GM12878 (cell line): ENCODE data around the gene PNMA8B. TPM values are rescaled to one million over a fixed set of nuclear protein-coding genes. Genes with fewer than 3 reads are reported as not detected.

Source experiments
- ATAC-seq: fragments of 200-7000 bp; cut with Tn5 transposase; 3 replicates; pipeline ENCODE4 v1.9.1; 2020; ENCODE audit warnings: mild to moderate bottlenecking, moderate library complexity
- BruUV-seq: library from RNA; stranded (reverse); fragments of 400-500 nt; replicated peaks from 2 replicates; lab custom pipeline; 2021; lab: Mats Ljungman, UMichigan
- CTCF ChIA-PET: fragments of 300-600 bp; sonication (Branson Sonifier 250); formaldehyde crosslinking; extraction: SDS; loops from one replicate; lab custom pipeline; 2021; ENCODE audit warnings: inconsistent platforms; lab: Yijun Ruan, JAX
- POLR2A ChIA-PET: fragments of 350-600 bp; formaldehyde crosslinking; extraction: SDS; loops from one replicate; lab custom pipeline; 2021; ENCODE audit warnings: inconsistent platforms; lab: Charles Lee
- RAD21 ChIA-PET: fragments of 300-600 bp; sonication (Branson Sonifier 250); formaldehyde crosslinking; loops from one replicate; lab custom pipeline; 2023; ENCODE audit warnings: antibody characterized with exemption; ENCODE audit not compliant: unreplicated experiment; lab: Charles Lee
- SMC1A ChIA-PET: fragments of 300-600 bp; sonication (Branson Sonifier 250); formaldehyde crosslinking; loops from one replicate; lab custom pipeline; 2023; ENCODE audit not compliant: unreplicated experiment, uncharacterized antibody; lab: Charles Lee
- DNase-seq: peaks from one replicate; pipeline ENCODE4 v3.0.0-alpha.2; 2011; ENCODE audit warnings: low read depth, low spot score
- FAIRE-seq: peaks from 3 replicates; lab custom pipeline; 2011; peaks lifted over from hg19 to GRCh38; lab: Jason Lieb, UNC
- H2AFZ ChIP-seq: 2 replicates; pipeline ENCODE4 v1.6.0; 2011; ENCODE audit warnings: low read depth, low read length, control low read depth; ENCODE audit not compliant: control insufficient read depth
- H3K27ac ChIP-seq: 2 replicates; pipeline ENCODE4 v1.5.1; 2011; ENCODE audit warnings: control low read depth; ENCODE audit not compliant: control insufficient read depth, insufficient read depth
- H3K27me3 ChIP-seq, 2 experiments: replicated peaks in 1 of 2; 2 replicates each; pipeline versions ENCODE4 v1.6.0 to v1.6.1; 2011; ENCODE audit warnings: low read length in 1 of 2; ENCODE audit not compliant: control insufficient read depth in 2 of 2, insufficient read depth in 2 of 2
- H3K36me3 ChIP-seq, 2 experiments: 2 replicates each; pipeline ENCODE4 v1.5.1; 2011; ENCODE audit warnings: low read length in 1 of 2; ENCODE audit not compliant: control insufficient read depth in 2 of 2, insufficient read depth in 2 of 2
- H3K4me1 ChIP-seq: 2 replicates; pipeline ENCODE4 v1.6.1; 2011; ENCODE audit warnings: mild to moderate bottlenecking, low read length, moderate library complexity, mixed read lengths; ENCODE audit not compliant: control insufficient read depth, insufficient read depth
- H3K4me2 ChIP-seq: 2 replicates; pipeline ENCODE4 v1.6.0; 2011; ENCODE audit warnings: control low read depth; ENCODE audit not compliant: control insufficient read depth, insufficient read depth
- H3K4me3 ChIP-seq: fragments of 200-600 bp; sonication (generic); 2 replicates; pipeline ENCODE4 v1.5.1; 2016
- H3K79me2 ChIP-seq: 2 replicates; pipeline ENCODE4 v1.6.0; 2011; ENCODE audit warnings: low read length; ENCODE audit not compliant: control insufficient read depth, insufficient read depth
- H3K9ac ChIP-seq: 2 replicates; pipeline ENCODE4 v1.8.0; 2011; ENCODE audit warnings: low read length, control low read depth, mixed read lengths; ENCODE audit not compliant: control insufficient read depth, insufficient read depth
- H3K9me3 ChIP-seq: replicated peaks from 3 replicates; pipeline ENCODE4 v1.5.1; 2011; ENCODE audit warnings: mild to moderate bottlenecking, low read length; ENCODE audit not compliant: control insufficient read depth, insufficient read depth
- H4K20me1 ChIP-seq: 2 replicates; pipeline ENCODE4 v1.6.0; 2011; ENCODE audit not compliant: control insufficient read depth, insufficient read depth
- BMI1 ChIP-seq: fragments of 450-650 bp; IDR thresholded peaks from 2 replicates; pipeline ENCODE4 v1.6.1; 2016; ENCODE audit warnings: mild to moderate bottlenecking, moderate library complexity, borderline replicate concordance
- CBX3 ChIP-seq: fragments of 200-600 bp; sonication (generic); IDR thresholded peaks from 2 replicates; pipeline ENCODE4 v1.6.1; 2016; ENCODE audit warnings: low read depth, borderline replicate concordance
- FOXK2 ChIP-seq: fragments of 450-650 bp; IDR thresholded peaks from 2 replicates; pipeline ENCODE4 v1.6.1; 2017; ENCODE audit warnings: mild to moderate bottlenecking, moderate library complexity
- IRF4 ChIP-seq: IDR thresholded peaks from 2 replicates; pipeline ENCODE4 v1.6.1; 2011; ENCODE audit warnings: low read depth, low read length
- KAT2A ChIP-seq: conservative IDR thresholded peaks from 2 replicates; pipeline ENCODE4 v1.6.1; 2011; ENCODE audit warnings: low read depth, low read length; ENCODE audit not compliant: control insufficient read depth
- MTA3 ChIP-seq: IDR thresholded peaks from 2 replicates; pipeline ENCODE4 v1.6.1; 2012; ENCODE audit warnings: low read length, inconsistent platforms, borderline replicate concordance
- NFYA ChIP-seq: IDR thresholded peaks from 2 replicates; pipeline ENCODE4 v1.6.1; 2011; ENCODE audit warnings: low read depth, mild to moderate bottlenecking, low read length, improper control_type of control experiment, borderline replicate concordance
- NR2C2 ChIP-seq: IDR thresholded peaks from 2 replicates; pipeline ENCODE4 v1.6.1; 2011; ENCODE audit warnings: borderline replicate concordance, low read depth; ENCODE audit not compliant: control insufficient read depth, insufficient read length
- RBBP5 ChIP-seq: fragments of 200-600 bp; sonication (generic); conservative IDR thresholded peaks from 2 replicates; pipeline ENCODE4 v1.6.1; 2016
- RFX5 ChIP-seq: IDR thresholded peaks from 2 replicates; pipeline ENCODE4 v1.6.1; 2011; ENCODE audit warnings: low read depth, low read length, improper control_type of control experiment
- SMC3 ChIP-seq: IDR thresholded peaks from 2 replicates; pipeline ENCODE4 v1.6.1; 2011; ENCODE audit warnings: low read length, improper control_type of control experiment, borderline replicate concordance
- SPI1 ChIP-seq: IDR thresholded peaks from 2 replicates; pipeline ENCODE4 v1.6.1; 2011; ENCODE audit warnings: low read depth, mild to moderate bottlenecking, low read length, moderate library complexity, borderline replicate concordance; ENCODE audit not compliant: insufficient read depth
- SUPT20H ChIP-seq: IDR thresholded peaks from 2 replicates; pipeline ENCODE4 v1.6.1; 2011; ENCODE audit warnings: low read depth, mild to moderate bottlenecking, low read length, moderate library complexity, borderline replicate concordance; ENCODE audit not compliant: control insufficient read depth
- TBL1XR1 ChIP-seq: IDR thresholded peaks from 2 replicates; pipeline ENCODE4 v1.6.1; 2012; ENCODE audit warnings: low read depth, low read length, improper control_type of control experiment
- WRNIP1 ChIP-seq: IDR thresholded peaks from 2 replicates; pipeline ENCODE4 v1.6.1; 2011; ENCODE audit warnings: low read depth, low read length, improper control_type of control experiment, borderline replicate concordance
- WGBS: methylation state at CpG from one replicate; pipeline ENCODE4 v1.1.6; 2016; ENCODE audit warnings: low lambda C conversion rate; ENCODE audit not compliant: insufficient replicate concordance, insufficient coverage; ENCODE audit errors: missing lambda C conversion rate; 5-methylcytosine and 5-hydroxymethylcytosine counted together
- in situ Hi-C: fragments of 300-500 bp; cut with MboI; formaldehyde crosslinking; loops from 9 replicates; pipeline ENCODE4 v1.14.3; 2018; ENCODE audit warnings: mixed read lengths
- intact Hi-C: fragments of 100-400 bp; cut with micrococcal nuclease; formaldehyde crosslinking; loops from one replicate; pipeline ENCODE4 v1.14.2; 2022; ENCODE audit not compliant: unreplicated experiment
- polyA plus RNA-seq, 11 experiments: library from polyadenylated mRNA; depleted of rRNA in 4 of 11; unstranded in 6 of 11; stranded (reverse) in 5 of 11; fragments of >200 nt; fragmentation: Nextera tagmentation in 4 of 11; fragmentation: Illumina TruSeq in 1 of 11; extraction: Ambion mirVana in 4 of 11; extraction: Trizol in 1 of 11; gene quantifications; 1 replicate in 1 of 11; 2 replicates in 10 of 11; pipeline versions ENCODE4 v1.2.1 to v1.2.3, GENCODE V29; 2011 to 2016; ENCODE audit warnings: inconsistent platforms in 2 of 11, missing spikeins in 2 of 11, low read depth in 1 of 11
- total RNA-seq, 4 experiments: library from RNA; depleted of rRNA in 3 of 4; stranded (reverse); fragments of >200 nt in 3 of 4; fragmentation: Illumina TruSeq in 1 of 4; extraction: Trizol in 1 of 4; gene quantifications; 2 replicates each; pipeline versions ENCODE4 v1.2.1 to v1.2.3, GENCODE V29; 2013 to 2021

PNMA8B gene
- total and polyA plus RNA-seq, 10 of the 15 experiments (the other 5 are each of a cell fraction or from before 2014, with no cell fraction given), result 0.01 TPM; not detected in 9

DNA sequence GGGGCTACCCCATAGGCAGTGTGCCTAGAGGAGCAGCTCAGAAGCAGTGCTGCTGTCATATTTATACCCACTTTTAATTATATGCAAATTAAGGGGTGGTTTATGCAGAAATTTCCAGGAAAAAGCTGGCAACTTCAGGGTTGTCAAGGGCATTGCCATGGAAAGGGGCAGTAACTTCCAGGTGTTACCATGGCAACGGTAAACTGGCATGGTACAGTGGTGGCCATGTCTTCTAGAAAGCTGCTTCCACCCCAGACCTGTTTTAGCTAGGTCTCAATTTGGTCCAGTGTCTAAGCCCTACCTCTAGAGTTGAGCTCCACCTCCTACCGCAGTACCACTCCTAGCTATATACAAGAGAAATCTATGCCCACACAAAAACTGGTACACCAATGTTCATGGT, 35.6 kb downstream of the PNMA8B start (continued):
- TF ChIP-seq IRF4, result no peak
- no peak for TF ChIP-seq RFX5
- TF ChIP-seq RBBP5, result no peak
- TF ChIP-seq BMI1, result no peak
- TF ChIP-seq FOXK2, result no peak

- H3K4me3 ChIP-seq, result no peak overlapping the region
- CTCF ChIA-PET, result no interaction called here
- in situ Hi-C loops, result no loop called here
- no peak overlapping the region for H3K27ac ChIP-seq
- ATAC-seq (no peak), FAIRE-seq (no peak), DNase-seq (no peak)
- no peak overlapping the region for H3K4me2 ChIP-seq
- RAD21 ChIA-PET, result no interaction called here
- no TSS peak for BruUV-seq
- SMC1A ChIA-PET, result no interaction called here
- H4K20me1 ChIP-seq, result no peaks in the 10 kb centered on the region
- H3K27me3 ChIP-seq, result no peaks in the 10 kb centered on the region; a peak in 1 of 4 replicates
- H3K9ac ChIP-seq, result no peak overlapping the region
- H2AFZ ChIP-seq, result no peak overlapping the region
- TF ChIP-seq SPI1 (no peak), NFYA (no peak), WRNIP1 (no peak), NR2C2 (no peak), MTA3 (no peak), TBL1XR1 (no peak), CBX3 (no peak), SUPT20H (no peak), SMC3 (no peak), RFX5 (no peak), KAT2A (no peak)
- no peaks in the 10 kb centered on the region for H3K9me3 ChIP-seq
- POLR2A ChIA-PET, result interaction anchor here (0.6 kb wide), 1 partner anchor 201 kb away, joined by 7 read pairs; no protein-coding TSS in a partner anchor
- H3K79me2 ChIP-seq, result no peaks in the 10 kb centered on the region
- 35% methylated on average over 5 of the region's 5 CpGs for WGBS
- intact Hi-C loops, result no loop called here
- no peaks in the 10 kb centered on the region for H3K4me1 ChIP-seq
- H3K36me3 ChIP-seq, result no peaks in the 10 kb centered on the region
Measured at GRCh38 chr19:46456930-46457329, 38.7 kb downstream of the PNMA8B start.
